Measurements from ENCODE around the gene FBLN7. TPM values are rescaled to one million over a fixed set of nuclear protein-coding genes. Genes with fewer than 3 reads are reported as not detected.

The FBLN7 gene
- total RNA-seq, 2 donors from 2014 or later, result 4.0 to 8.7 TPM

DNA sequence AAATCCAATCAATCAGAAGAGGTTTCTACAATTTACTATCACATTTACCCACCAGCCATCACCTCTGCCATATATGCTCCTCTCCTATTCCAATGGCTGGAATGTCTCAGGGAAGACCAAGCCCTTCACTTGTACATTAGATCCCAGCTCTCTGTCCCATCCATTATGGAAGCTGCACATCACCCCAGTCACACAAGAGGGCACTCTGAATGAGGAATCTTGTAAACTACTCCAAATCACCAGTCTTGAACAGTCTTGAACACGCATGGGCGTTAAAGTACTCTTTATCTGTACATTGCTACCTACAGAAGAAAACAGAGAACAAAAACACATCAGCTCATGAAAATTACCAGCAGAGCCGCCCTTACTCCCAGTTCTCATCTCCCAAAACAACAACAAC lies 78.0 kb downstream of the FBLN7 start:
- 93 to 100% methylated on average over 1 to 3 of the region's 3 CpGs for WGBS, 2 experiments (ENCODE audit: insufficient coverage in 1 of 2, insufficient read length in 1 of 2)
- Histone ChIP-seq H3K36me3 (ENCODE audit: control insufficient read depth, insufficient read depth, low read length) (peaks cover 10% of the 10 kb centered on the region), H3K4me3 (ENCODE audit: low read length) (no peak overlapping the region), H3K27ac (ENCODE audit: low read depth, low read length) (no peak overlapping the region), H3K9ac (ENCODE audit: extremely low read depth, low read length, poor library complexity, severe bottlenecking) (no peak overlapping the region), H3K9me3 (ENCODE audit: control insufficient read depth, low read length) (peaks cover 12% of the 10 kb centered on the region), H3K27me3 (ENCODE audit: control insufficient read depth, insufficient read depth, low read length, poor library complexity, severe bottlenecking) (no peaks in the 10 kb centered on the region), H3K4me1 (ENCODE audit: control insufficient read depth, insufficient read depth, low read length) (no peaks in the 10 kb centered on the region)
- DNase-seq, result no peak
- H3K27me3 Mint-ChIP-seq (ENCODE audit: insufficient read depth), result no peaks in the 10 kb centered on the region
- H3K9me3 Mint-ChIP-seq, result peaks cover 14% of the 10 kb centered on the region
- H3K4me3 Mint-ChIP-seq, result no peak overlapping the region
- no peak overlapping the region for H3K27ac Mint-ChIP-seq
- peaks cover 31% of the 10 kb centered on the region for H3K36me3 Mint-ChIP-seq (ENCODE audit: low read depth)
- no peaks in the 10 kb centered on the region for H3K4me1 Mint-ChIP-seq
- TF ChIP-seq, protein P1, sequence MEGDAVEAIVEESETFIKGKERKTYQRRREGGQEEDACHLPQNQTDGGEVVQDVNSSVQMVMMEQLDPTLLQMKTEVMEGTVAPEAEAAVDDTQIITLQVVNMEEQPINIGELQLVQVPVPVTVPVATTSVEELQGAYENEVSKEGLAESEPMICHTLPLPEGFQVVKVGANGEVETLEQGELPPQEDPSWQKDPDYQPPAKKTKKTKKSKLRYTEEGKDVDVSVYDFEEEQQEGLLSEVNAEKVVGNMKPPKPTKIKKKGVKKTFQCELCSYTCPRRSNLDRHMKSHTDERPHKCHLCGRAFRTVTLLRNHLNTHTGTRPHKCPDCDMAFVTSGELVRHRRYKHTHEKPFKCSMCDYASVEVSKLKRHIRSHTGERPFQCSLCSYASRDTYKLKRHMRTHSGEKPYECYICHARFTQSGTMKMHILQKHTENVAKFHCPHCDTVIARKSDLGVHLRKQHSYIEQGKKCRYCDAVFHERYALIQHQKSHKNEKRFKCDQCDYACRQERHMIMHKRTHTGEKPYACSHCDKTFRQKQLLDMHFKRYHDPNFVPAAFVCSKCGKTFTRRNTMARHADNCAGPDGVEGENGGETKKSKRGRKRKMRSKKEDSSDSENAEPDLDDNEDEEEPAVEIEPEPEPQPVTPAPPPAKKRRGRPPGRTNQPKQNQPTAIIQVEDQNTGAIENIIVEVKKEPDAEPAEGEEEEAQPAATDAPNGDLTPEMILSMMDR (conservative IDR thresholded peaks at IDR 0.05), result peak; percentile 35

DNA sequence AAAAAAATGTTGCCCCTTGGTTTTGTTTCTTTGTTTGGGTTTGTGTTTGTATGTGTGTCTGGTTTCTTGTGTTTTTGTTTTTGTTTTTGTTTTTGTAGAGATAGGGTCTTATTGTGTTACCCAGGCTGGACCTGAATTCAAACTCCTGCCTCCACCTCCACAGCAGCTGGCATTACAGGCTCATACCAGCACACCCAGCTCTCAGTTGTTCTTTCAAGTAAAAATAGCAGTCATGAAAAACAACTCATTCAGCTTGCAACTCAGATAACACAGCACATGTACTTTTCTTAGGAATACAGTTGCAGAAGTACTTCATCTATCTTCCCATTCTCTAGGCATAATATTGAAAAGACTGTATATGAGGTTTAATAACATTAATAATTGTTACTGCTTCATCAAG lies 79.7 kb downstream of the FBLN7 start:
- no peaks in the 10 kb centered on the region for H3K4me1 ChIP-seq (ENCODE audit: control insufficient read depth, insufficient read depth, low read length)
- TF ChIP-seq, protein P1 (conservative IDR thresholded peaks at IDR 0.05), result no peak
- H3K9me3 ChIP-seq (ENCODE audit: control insufficient read depth, low read length), result peaks cover 25% of the 10 kb centered on the region
- no peaks in the 10 kb centered on the region for H3K27me3 ChIP-seq (ENCODE audit: control insufficient read depth, insufficient read depth, low read length, poor library complexity, severe bottlenecking)
- no peaks in the 10 kb centered on the region for H3K27me3 Mint-ChIP-seq (ENCODE audit: insufficient read depth)
- no peak overlapping the region for H3K27ac Mint-ChIP-seq
- peaks cover 19% of the 10 kb centered on the region for H3K9me3 Mint-ChIP-seq
- H3K27ac ChIP-seq (ENCODE audit: low read depth, low read length), result no peak overlapping the region
- no peak for DNase-seq
- H3K36me3 ChIP-seq (ENCODE audit: control insufficient read depth, insufficient read depth, low read length), result peaks cover 11% of the 10 kb centered on the region
- no peak overlapping the region for H3K4me3 ChIP-seq (ENCODE audit: low read length)
- no peak overlapping the region for H3K9ac ChIP-seq (ENCODE audit: extremely low read depth, low read length, poor library complexity, severe bottlenecking)
- H3K4me1 Mint-ChIP-seq, result no peaks in the 10 kb centered on the region
- peaks cover 36% of the 10 kb centered on the region for H3K36me3 Mint-ChIP-seq (ENCODE audit: low read depth)
- H3K4me3 Mint-ChIP-seq, result no peak overlapping the region

DNA sequence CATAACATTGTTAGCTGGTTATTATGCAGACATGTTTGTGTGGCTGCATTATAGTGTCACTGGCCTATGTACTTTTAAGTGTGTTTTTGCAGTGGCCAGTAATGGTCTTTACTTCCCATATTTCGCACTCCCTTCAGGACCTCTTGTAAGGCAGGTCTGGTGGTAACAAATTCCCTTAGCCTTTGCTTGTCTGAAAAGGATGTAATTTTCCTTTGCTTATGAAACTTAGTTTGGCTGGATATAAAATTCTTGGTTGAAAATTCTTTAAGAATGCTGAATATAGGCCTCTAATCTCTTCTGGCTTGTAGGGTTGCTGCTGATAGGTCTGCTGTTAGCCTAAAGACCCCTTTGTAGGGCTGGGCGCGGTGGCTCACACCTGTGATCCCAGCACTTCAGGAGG lies 82.0 kb downstream of the FBLN7 start:
- Histone ChIP-seq H3K9ac (ENCODE audit: extremely low read depth, low read length, poor library complexity, severe bottlenecking) (no peak overlapping the region), H3K36me3 (ENCODE audit: control insufficient read depth, insufficient read depth, low read length) (peaks cover 8% of the 10 kb centered on the region), H3K4me3 (ENCODE audit: low read length) (no peak overlapping the region), H3K9me3 (ENCODE audit: control insufficient read depth, low read length) (peaks cover 25% of the 10 kb centered on the region), H3K27ac (ENCODE audit: low read depth, low read length) (no peak overlapping the region), H3K4me1 (ENCODE audit: control insufficient read depth, insufficient read depth, low read length) (no peaks in the 10 kb centered on the region), H3K27me3 (ENCODE audit: control insufficient read depth, insufficient read depth, low read length, poor library complexity, severe bottlenecking) (no peaks in the 10 kb centered on the region)
- H3K4me1 Mint-ChIP-seq, result no peaks in the 10 kb centered on the region
- no peak overlapping the region for H3K27ac Mint-ChIP-seq
- H3K4me3 Mint-ChIP-seq, result no peak overlapping the region
- no peaks in the 10 kb centered on the region for H3K27me3 Mint-ChIP-seq (ENCODE audit: insufficient read depth)
- TF ChIP-seq, protein P1 (conservative IDR thresholded peaks at IDR 0.05), result no peak
- 98 to 100% methylated on average over 3 of the region's 3 CpGs for WGBS, 2 experiments (ENCODE audit: insufficient coverage in 1 of 2, insufficient read length in 1 of 2)
- H3K36me3 Mint-ChIP-seq (ENCODE audit: low read depth), result peaks cover 24% of the 10 kb centered on the region
- no peak for DNase-seq
- peaks cover 19% of the 10 kb centered on the region for H3K9me3 Mint-ChIP-seq

Measured in endodermal cell (in vitro differentiated cells).